Left lung (tissue), 14 donors: ENCODE measurements around the gene GLT6D1. TPM values are rescaled to one million over a fixed set of nuclear protein-coding genes. Genes with fewer than 3 reads are reported as not detected.

Source experiments
- ATAC-seq: fragments of 200-7000 bp; cut with Tn5 transposase; one replicate; pipeline ENCODE4 v1.9.1; 2020; ENCODE audit warnings: moderate library complexity
- DNase-seq, 4 donors: peaks; one replicate each; pipeline ENCODE4 v3.0.0-alpha.2; 2013 to 2020
- H3K27ac ChIP-seq, 2 donors: fragments of 200-600 bp; sonication (generic) in 1 of 2; one replicate each; pipeline versions ENCODE4 v1.5.0 to v1.8.0; 2020 to 2021
- H3K27me3 ChIP-seq, 2 donors: fragments of 200-600 bp; sonication (generic) in 1 of 2; one replicate each; pipeline versions ENCODE4 v1.5.0 to v1.8.0; 2020 to 2021
- H3K36me3 ChIP-seq, 2 donors: fragments of 200-600 bp; sonication (generic) in 1 of 2; one replicate each; pipeline versions ENCODE4 v1.5.0 to v1.8.0; 2020 to 2021
- H3K4me1 ChIP-seq, 2 donors: fragments of 200-600 bp; one replicate each; pipeline ENCODE4 v1.8.0; 2021
- H3K4me3 ChIP-seq, 2 donors: fragments of 200-600 bp; sonication (generic) in 1 of 2; one replicate each; pipeline versions ENCODE4 v1.5.0 to v1.8.0; 2020 to 2021; ENCODE audit warnings: mild to moderate bottlenecking in 1 of 2
- H3K9me3 ChIP-seq, 2 donors: fragments of 200-600 bp; sonication (generic) in 1 of 2; one replicate each; pipeline versions ENCODE4 v1.5.0 to v1.8.0; 2020 to 2021
- intact Hi-C, 2 donors: fragments of 100-400 bp; cut with DNase I; formaldehyde crosslinking; loops; one replicate each; pipeline versions ENCODE4 v1.11.2 to v1.14.2; 2022
- long read RNA-seq, 12 donors: library from polyadenylated mRNA in 2 of 12; unstranded in 2 of 12; transcript quantifications; one replicate each; pipeline ENCODE4 v2.0.0 and lab custom pipeline, GENCODE V29; 2019 to 2026
- polyA plus RNA-seq, 6 donors: library from polyadenylated mRNA; unstranded; fragments of 120-200 nt; gene quantifications; one replicate each; pipeline ENCODE4 v1.2.1, GENCODE V29; 2013; ENCODE audit not compliant: insufficient read length in 6 of 6
- total RNA-seq, 2 donors: library from RNA; stranded (reverse); fragmentation: NEBNext Ultra II Directional; extraction: Animal tissue kit (Norgen Biotek cat#: 25700); gene quantifications; one replicate each; pipeline ENCODE4 v1.2.1, GENCODE V29; 2021
- TF ChIP-seq, protein P1 (sequence below), 2 donors: fragments of 200-600 bp; sonication (generic) in 1 of 2; IDR thresholded peaks; one replicate each; pipeline versions ENCODE4 v1.5.0 to v1.8.0; 2021; ENCODE audit warnings: antibody characterized with exemption in 2 of 2
- donor health status: DM: no; HTN: yes; CAD: no.
- donor health status: DM: no; HTN: no; CAD: no.

Gene GLT6D1, protein sequence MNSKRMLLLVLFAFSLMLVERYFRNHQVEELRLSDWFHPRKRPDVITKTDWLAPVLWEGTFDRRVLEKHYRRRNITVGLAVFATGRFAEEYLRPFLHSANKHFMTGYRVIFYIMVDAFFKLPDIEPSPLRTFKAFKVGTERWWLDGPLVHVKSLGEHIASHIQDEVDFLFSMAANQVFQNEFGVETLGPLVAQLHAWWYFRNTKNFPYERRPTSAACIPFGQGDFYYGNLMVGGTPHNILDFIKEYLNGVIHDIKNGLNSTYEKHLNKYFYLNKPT
- total RNA-seq = not detected
- polyA plus RNA-seq = not detected
- long read RNA-seq, donor 1 = 0 reads
- long read RNA-seq, donor 2 = 0 reads
- long read RNA-seq, donor 3 = 0 reads
- long read RNA-seq, donor 4 = 0 reads
- long read RNA-seq, donor 5 = 0 reads
- long read RNA-seq, donor 6 = 0 reads
- long read RNA-seq, donor 7 = 0 reads
- long read RNA-seq, donor 8 = 0 reads
- long read RNA-seq, donor 9 = 0 reads
- long read RNA-seq, donor 10 = 0 reads
- long read RNA-seq, donor 11 = 0 reads
- long read RNA-seq, donor 12 = 0 reads

GRCh38 chr9:135639196-135639595 lies at the start of gene GLT6D1:
TSS of gene GLT6D1 (minus strand) at chr9:135639540. CDS start at chr9:135639187, 353 bp downstream.
- Histone ChIP-seq H3K4me3 (no peak within 1 kb of the TSS), H3K4me1 (no peaks in the 10 kb centered on the region), H3K27me3 (peaks cover 0 to 54% of the 10 kb centered on the region in 2 donors), H3K36me3 (no peaks in the 10 kb centered on the region), H3K9me3 (peaks cover 0 to 5% of the 10 kb centered on the region in 2 donors), H3K27ac (no peak within 1 kb of the TSS)
- intact Hi-C loops = no loop called here
- TF ChIP-seq, protein P1, sequence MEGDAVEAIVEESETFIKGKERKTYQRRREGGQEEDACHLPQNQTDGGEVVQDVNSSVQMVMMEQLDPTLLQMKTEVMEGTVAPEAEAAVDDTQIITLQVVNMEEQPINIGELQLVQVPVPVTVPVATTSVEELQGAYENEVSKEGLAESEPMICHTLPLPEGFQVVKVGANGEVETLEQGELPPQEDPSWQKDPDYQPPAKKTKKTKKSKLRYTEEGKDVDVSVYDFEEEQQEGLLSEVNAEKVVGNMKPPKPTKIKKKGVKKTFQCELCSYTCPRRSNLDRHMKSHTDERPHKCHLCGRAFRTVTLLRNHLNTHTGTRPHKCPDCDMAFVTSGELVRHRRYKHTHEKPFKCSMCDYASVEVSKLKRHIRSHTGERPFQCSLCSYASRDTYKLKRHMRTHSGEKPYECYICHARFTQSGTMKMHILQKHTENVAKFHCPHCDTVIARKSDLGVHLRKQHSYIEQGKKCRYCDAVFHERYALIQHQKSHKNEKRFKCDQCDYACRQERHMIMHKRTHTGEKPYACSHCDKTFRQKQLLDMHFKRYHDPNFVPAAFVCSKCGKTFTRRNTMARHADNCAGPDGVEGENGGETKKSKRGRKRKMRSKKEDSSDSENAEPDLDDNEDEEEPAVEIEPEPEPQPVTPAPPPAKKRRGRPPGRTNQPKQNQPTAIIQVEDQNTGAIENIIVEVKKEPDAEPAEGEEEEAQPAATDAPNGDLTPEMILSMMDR (IDR thresholded peaks at IDR 0.05) = no peak
- no peak for ATAC-seq
- no peak for DNase-seq

GRCh38 chr9:135689011-135689410 lies 49.7 kb upstream of the GLT6D1 start:
- intact Hi-C loops = no loop called here
- TF ChIP-seq, protein P1 (IDR thresholded peaks at IDR 0.05) = no peak
- H3K4me1 ChIP-seq = no peaks in the 10 kb centered on the region
- no peak overlapping the region for H3K27ac ChIP-seq
- ATAC-seq (no peak), DNase-seq (no peak)
- no peaks in the 10 kb centered on the region for H3K36me3 ChIP-seq
- H3K27me3 ChIP-seq = peaks cover 0 to 75% of the 10 kb centered on the region in 2 donors
- no peak overlapping the region for H3K4me3 ChIP-seq
- no peaks in the 10 kb centered on the region for H3K9me3 ChIP-seq

- no peaks in the 10 kb centered on the region for H3K36me3 ChIP-seq
- no peak overlapping the region for H3K4me3 ChIP-seq
- DNase-seq (no peak), ATAC-seq (no peak)
- no peaks in the 10 kb centered on the region for H3K4me1 ChIP-seq
- intact Hi-C loops = no loop called here
- peaks cover 0 to 75% of the 10 kb centered on the region in 2 donors for H3K27me3 ChIP-seq
- H3K27ac ChIP-seq = no peak overlapping the region
- H3K9me3 ChIP-seq = no peaks in the 10 kb centered on the region
- TF ChIP-seq, protein P1 (IDR thresholded peaks at IDR 0.05) = no peak
Measured at GRCh38 chr9:135687216-135687615, 47.9 kb upstream of the GLT6D1 start.

DNA sequence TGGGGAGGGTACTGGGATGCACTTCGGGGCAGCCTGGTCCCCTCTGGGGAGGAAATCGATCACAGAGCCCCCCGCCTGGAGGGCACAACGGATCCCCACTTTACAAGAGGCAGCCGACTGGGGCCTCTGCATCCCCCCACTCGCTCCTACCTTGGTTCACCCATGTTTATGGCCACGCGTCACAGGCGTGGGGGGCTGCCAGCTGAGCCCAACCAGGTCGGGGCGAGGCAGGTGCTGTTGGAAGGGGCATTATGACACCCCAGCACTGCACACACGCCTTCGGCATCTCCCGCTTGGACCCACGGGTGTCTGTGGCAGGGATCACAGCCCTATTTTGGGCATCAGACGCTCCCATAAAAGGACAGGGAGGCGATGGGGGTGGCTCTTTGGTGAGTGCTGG lies 45.4 kb upstream of the GLT6D1 start:
- intact Hi-C loops = no loop called here
- ATAC-seq (no peak), DNase-seq (no peak)
- peaks cover 0 to 83% of the 10 kb centered on the region in 2 donors for H3K27me3 ChIP-seq
- no peaks in the 10 kb centered on the region for H3K36me3 ChIP-seq
- H3K9me3 ChIP-seq = no peaks in the 10 kb centered on the region
- no peaks in the 10 kb centered on the region for H3K4me1 ChIP-seq
- no peak overlapping the region for H3K27ac ChIP-seq
- H3K4me3 ChIP-seq = no peak overlapping the region
- TF ChIP-seq, protein P1 (IDR thresholded peaks at IDR 0.05) = no peak

DNA sequence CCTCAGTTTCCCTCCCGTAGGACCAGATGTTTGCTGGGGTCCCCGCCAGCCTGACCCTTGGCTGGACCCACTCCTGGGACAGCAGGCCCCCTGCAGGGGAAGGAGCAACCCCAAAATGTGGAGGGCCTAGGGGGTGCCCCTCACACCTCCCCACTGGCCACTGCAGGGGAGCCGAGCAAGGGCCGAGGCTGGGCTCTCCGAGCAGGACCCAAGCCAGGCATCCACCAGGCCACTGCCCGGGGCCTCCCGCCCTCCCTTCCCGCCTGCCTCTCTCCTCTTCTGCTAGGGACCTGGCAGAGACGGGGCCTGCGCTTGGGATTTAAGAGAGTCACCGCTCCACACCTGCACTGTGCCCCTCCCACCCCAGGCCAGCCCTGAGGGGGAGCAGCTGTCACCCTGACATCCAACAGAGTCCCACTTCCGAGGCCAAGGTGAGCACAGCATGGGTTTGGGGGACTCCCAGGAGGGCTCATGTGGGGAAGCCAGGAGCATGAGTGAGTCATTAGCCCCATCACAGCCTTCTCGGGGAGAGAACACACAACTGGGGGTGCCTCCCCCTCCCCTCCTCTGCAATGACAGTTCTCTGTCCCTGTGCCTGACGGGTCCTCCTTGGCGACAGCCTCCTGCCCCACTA lies 44.2 kb upstream of the GLT6D1 start:
- intact Hi-C loops = no loop called here
- DNase-seq (no peak), ATAC-seq (no peak)
- H3K4me3 ChIP-seq = no peak overlapping the region
- no peaks in the 10 kb centered on the region for H3K9me3 ChIP-seq
- H3K4me1 ChIP-seq = no peaks in the 10 kb centered on the region
- TF ChIP-seq, protein P1 (IDR thresholded peaks at IDR 0.05) = no peak
- no peak overlapping the region for H3K27ac ChIP-seq
- H3K27me3 ChIP-seq = peaks cover 0 to 76% of the 10 kb centered on the region in 2 donors
- no peaks in the 10 kb centered on the region for H3K36me3 ChIP-seq
